NB4 (cell line): ENCODE results near the gene AJUBA.

Source experiments
- POLR2A ChIP-seq: IDR thresholded peaks from 2 replicates; pipeline ENCODE4 v1.6.1; 2011; ENCODE audit warnings: mild to moderate bottlenecking; ENCODE audit not compliant: insufficient read length; ENCODE audit errors: extremely low read depth
- TF ChIP-seq, protein P1 (sequence below): IDR thresholded peaks from 2 replicates; pipeline ENCODE4 v1.6.1; 2011; ENCODE audit warnings: low read depth, low read length

DNA sequence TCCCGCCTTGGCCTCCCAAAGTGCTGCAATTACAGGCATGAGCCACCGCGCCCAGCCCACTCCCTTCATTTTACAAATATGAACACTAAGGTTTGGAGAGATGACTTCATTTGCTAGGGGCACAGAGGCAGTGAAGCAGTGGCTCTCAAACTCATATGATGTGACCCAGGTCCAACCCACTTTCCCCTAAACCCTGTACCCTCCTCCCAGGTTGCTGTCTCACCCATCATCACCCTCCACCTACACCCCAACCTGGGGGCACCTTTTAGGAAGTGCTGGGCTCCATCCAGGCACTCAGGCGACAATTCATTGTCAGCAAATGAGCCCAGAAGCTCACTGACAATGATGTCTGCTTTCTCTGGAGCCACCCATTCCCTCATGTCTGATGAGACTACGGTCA, 58.6 kb downstream of the AJUBA start:
- no peak for TF ChIP-seq POLR2A
- TF ChIP-seq, protein P1, sequence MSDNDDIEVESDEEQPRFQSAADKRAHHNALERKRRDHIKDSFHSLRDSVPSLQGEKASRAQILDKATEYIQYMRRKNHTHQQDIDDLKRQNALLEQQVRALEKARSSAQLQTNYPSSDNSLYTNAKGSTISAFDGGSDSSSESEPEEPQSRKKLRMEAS: no peak
